Activated CD4-positive, alpha-beta T cell treated with anti-CD3 and anti-CD28 coated beads, Interleukin-2, amount 10 ng/mL, durations not matched to agents 7 days and 5 days (primary cell): ENCODE data around the gene IFIT3. TPM values are rescaled to one million over a fixed set of nuclear protein-coding genes. Genes with fewer than 3 reads are reported as not detected.
A peak's percentile ranks its signal among the peaks of the same experiment; 100 is the strongest.
"Not testable (repeated sequence)": the region's sequence is repeated elsewhere in the genome, so short reads cannot be mapped to it uniquely, and the experiment has no call there.

Source experiments
- CTCF ChIA-PET: fragments of 350-600 bp; sonication (Branson Sonifier 250); formaldehyde crosslinking; loops from one replicate; lab custom pipeline; 2021; ENCODE audit warnings: antibody characterized with exemption; lab: Charles Lee
- POLR2A ChIA-PET: fragments of 350-600 bp; sonication (Branson Sonifier 250); formaldehyde crosslinking; loops from one replicate; lab custom pipeline; 2021; ENCODE audit warnings: antibody characterized with exemption; lab: Charles Lee
- DNase-seq: peaks from one replicate; pipeline ENCODE4 v3.0.0-alpha.2; 2020
- H3K27ac Mint-ChIP-seq: one replicate; pipeline ENCODE4 v1.8.0; 2021; ENCODE audit warnings: mild to moderate bottlenecking, moderate library complexity, mixed read lengths
- H3K27me3 Mint-ChIP-seq: one replicate; pipeline ENCODE4 v1.8.0; 2021; ENCODE audit warnings: mixed read lengths
- H3K36me3 Mint-ChIP-seq: one replicate; pipeline ENCODE4 v1.8.0; 2021; ENCODE audit warnings: low read depth, mixed read lengths
- H3K4me1 Mint-ChIP-seq: one replicate; pipeline ENCODE4 v1.8.0; 2021; ENCODE audit warnings: mixed read lengths
- H3K4me3 Mint-ChIP-seq: one replicate; pipeline ENCODE4 v1.8.0; 2021; ENCODE audit warnings: mild to moderate bottlenecking, moderate library complexity, mixed read lengths
- H3K9me3 Mint-ChIP-seq: one replicate; pipeline ENCODE4 v1.8.0; 2021; ENCODE audit warnings: mixed read lengths
- total RNA-seq, 2 experiments: library from RNA; stranded (reverse); gene quantifications; one replicate each; pipeline ENCODE4 v1.2.3, GENCODE V29; 2021

The IFIT3 gene, protein sequence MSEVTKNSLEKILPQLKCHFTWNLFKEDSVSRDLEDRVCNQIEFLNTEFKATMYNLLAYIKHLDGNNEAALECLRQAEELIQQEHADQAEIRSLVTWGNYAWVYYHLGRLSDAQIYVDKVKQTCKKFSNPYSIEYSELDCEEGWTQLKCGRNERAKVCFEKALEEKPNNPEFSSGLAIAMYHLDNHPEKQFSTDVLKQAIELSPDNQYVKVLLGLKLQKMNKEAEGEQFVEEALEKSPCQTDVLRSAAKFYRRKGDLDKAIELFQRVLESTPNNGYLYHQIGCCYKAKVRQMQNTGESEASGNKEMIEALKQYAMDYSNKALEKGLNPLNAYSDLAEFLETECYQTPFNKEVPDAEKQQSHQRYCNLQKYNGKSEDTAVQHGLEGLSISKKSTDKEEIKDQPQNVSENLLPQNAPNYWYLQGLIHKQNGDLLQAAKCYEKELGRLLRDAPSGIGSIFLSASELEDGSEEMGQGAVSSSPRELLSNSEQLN
- total RNA-seq, result 10 to 100 TPM; 51.1 to 55.4 TPM

DNA sequence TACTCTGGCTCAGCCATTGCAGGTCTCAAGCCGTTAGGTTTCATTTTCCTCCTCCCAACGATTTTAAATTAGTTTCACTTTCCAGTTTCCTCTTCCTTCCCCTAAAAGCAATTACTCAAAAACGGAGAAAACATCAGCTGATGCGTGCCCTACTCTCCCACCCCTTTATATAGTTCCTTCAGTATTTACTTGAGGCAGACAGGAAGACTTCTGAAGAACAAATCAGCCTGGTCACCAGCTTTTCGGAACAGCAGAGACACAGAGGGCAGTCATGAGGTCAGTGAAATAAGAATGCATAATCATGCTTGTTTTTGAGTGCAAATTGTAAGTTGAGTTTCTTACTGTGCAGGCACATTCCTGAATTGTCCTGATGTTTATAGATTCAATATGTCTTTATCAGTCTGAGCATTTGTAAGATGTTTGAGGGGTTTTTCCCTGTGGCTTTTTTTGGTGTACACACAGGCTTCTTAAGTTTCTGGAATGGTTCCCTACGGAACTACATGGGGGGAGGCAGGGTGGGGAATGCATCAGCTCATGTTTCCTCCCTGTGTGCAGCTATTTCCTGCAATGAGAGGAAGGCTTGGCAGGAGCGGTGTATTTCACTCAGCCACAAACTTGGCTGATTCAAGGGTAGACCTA is at the start of gene IFIT3:
IFIT3 (plus strand) TSS at position 195 of the 639 bp plus-strand sequence; CDS start at position 272, 77 bp downstream.
- Mint-ChIP-seq H3K4me1 (peaks cover 61% of the 10 kb centered on the region), H3K9me3 (peaks cover 8% of the 10 kb centered on the region), H3K27ac (peak within 1 kb of the TSS; percentile 86), H3K27me3 (peaks cover 2% of the 10 kb centered on the region), H3K4me3 (peak within 1 kb of the TSS; percentile 82), H3K36me3 (peaks cover 35% of the 10 kb centered on the region)
- DNase-seq, result peak; percentile 42
- ChIA-PET CTCF (interaction anchor here (0.9 to 2.1 kb wide), 3 partner anchors 12 to 54 kb away, joined by 3 to 8 read pairs (median 4); no protein-coding TSS in a partner anchor), POLR2A (interaction anchor here (1.0 to 1.8 kb wide), 3 partner anchors 26 to 86 kb away, joined by 5 to 13 read pairs (median 6); partner anchors contain the start of genes IFIT1, IFIT2 and IFIT5)

DNA sequence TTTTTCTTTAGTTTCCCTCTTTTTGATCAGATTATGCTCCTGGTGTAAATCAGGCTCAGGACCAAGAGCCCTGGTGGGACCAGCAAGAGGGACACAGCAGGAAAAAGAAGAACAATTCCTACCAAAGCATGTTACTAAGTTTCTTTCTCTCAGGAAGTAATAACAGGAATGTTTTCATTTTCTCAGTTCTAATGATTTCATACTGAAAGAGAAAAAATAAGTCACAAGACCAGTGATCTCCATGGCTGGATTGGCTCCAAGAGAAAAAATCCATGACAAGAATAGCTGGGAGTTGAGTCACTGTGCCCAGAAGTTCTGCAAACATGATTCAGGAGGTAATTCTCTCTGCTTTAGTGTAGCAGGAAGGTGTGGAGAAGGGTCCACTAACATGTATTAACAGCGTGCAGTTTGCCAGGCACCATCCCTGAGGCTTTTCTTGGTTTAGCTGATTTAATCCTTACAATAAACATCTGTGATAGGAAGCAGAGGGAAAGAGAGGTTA is 49.7 kb upstream of the IFIT3 start:
- Mint-ChIP-seq H3K4me1 (no peaks in the 10 kb centered on the region), H3K9me3 (no peaks in the 10 kb centered on the region), H3K27me3 (peaks cover 10% of the 10 kb centered on the region), H3K27ac (no peak overlapping the region), H3K4me3 (no peak overlapping the region), H3K36me3 (no peaks in the 10 kb centered on the region)
- ChIA-PET CTCF (interaction anchor here (0.9 kb wide), 1 partner anchor 24 kb away, joined by 3 read pairs; no protein-coding TSS in a partner anchor), POLR2A (no interaction called here)
- DNase-seq, result no peak

DNA sequence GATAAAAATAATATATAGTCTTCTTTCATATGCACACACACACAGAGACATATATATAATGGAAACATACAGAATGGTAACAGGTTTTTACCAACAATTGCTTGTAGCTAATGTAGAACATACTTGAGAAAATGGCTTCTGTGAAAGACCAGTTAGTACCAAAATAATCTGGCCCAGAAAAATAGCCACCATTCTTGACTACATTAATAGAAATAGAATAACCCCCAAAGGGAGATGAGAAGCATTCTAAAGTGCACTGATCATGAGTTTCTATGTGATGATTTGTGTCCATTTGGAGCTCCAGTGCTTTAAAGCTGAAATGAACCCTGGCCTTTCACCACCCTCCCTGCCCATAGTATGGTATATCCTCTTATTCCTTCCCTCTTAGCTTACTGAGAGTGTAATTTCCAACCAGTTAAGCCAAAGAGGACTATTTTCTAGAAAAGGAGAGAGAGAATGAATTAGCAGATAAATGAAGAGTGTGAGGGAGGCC is 48.9 kb upstream of the IFIT3 start:
- Mint-ChIP-seq H3K9me3 (no peaks in the 10 kb centered on the region), H3K4me3 (no peak overlapping the region), H3K36me3 (no peaks in the 10 kb centered on the region), H3K27me3 (peaks cover 9% of the 10 kb centered on the region), H3K4me1 (no peaks in the 10 kb centered on the region), H3K27ac (no peak overlapping the region)
- DNase-seq, result no peak
- ChIA-PET CTCF (interaction anchor here (0.9 kb wide), 1 partner anchor 25 kb away, joined by 3 read pairs; no protein-coding TSS in a partner anchor), POLR2A (no interaction called here)

DNA sequence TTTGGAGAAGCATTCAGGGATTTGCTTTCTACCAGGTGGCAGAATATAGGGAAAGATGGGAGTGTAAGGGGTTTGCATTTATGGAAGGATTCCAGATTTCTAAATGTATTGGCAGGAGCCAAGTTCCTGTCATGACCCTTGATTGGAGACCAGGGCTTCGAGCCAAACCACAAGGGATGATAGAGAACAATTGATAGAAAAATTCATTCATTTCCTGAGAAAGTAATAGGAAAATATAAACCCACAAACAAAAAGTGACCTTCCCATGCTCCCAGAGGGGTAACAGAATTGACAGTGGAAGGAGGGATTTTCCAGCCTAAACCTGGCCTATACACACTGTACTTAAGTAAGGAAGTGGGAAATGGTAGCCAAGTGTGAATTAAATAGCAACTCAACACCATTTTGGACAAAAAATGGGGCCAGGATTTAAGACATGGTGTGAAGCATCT is 48.4 kb upstream of the IFIT3 start:
- POLR2A ChIA-PET, result no interaction called here
- Mint-ChIP-seq H3K36me3 (no peaks in the 10 kb centered on the region), H3K27ac (no peak overlapping the region), H3K9me3 (no peaks in the 10 kb centered on the region), H3K27me3 (peaks cover 9% of the 10 kb centered on the region), H3K4me3 (no peak overlapping the region), H3K4me1 (no peaks in the 10 kb centered on the region)
- CTCF ChIA-PET, result no interaction called here
- DNase-seq, result no peak

DNA sequence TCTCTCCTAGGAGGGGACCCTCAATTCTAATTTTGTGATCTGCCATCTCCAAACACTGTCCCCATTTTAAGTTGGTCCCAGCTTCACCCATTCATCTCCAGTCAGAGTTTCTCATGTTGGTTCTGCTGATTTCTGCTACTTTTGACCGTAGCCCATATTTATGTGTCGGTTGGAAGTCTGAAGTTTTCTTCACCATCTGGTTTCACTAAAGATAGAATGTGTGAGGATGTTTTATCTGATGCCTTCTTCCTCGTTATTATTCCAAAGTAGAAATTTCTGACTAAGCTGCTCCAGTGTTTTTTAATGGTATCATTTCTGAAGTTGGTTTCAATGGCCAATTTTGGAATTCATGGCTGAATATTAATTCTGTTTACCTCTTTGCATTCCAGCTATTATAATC is 47.3 kb upstream of the IFIT3 start:
- H3K9me3 Mint-ChIP-seq, result no peaks in the 10 kb centered on the region
- no peak for DNase-seq
- peaks cover 13% of the 10 kb centered on the region for H3K27me3 Mint-ChIP-seq
- no peaks in the 10 kb centered on the region for H3K36me3 Mint-ChIP-seq
- no peak overlapping the region for H3K4me3 Mint-ChIP-seq
- ChIA-PET CTCF (no interaction called here), POLR2A (no interaction called here)
- no peak overlapping the region for H3K27ac Mint-ChIP-seq
- H3K4me1 Mint-ChIP-seq, result no peaks in the 10 kb centered on the region

DNA sequence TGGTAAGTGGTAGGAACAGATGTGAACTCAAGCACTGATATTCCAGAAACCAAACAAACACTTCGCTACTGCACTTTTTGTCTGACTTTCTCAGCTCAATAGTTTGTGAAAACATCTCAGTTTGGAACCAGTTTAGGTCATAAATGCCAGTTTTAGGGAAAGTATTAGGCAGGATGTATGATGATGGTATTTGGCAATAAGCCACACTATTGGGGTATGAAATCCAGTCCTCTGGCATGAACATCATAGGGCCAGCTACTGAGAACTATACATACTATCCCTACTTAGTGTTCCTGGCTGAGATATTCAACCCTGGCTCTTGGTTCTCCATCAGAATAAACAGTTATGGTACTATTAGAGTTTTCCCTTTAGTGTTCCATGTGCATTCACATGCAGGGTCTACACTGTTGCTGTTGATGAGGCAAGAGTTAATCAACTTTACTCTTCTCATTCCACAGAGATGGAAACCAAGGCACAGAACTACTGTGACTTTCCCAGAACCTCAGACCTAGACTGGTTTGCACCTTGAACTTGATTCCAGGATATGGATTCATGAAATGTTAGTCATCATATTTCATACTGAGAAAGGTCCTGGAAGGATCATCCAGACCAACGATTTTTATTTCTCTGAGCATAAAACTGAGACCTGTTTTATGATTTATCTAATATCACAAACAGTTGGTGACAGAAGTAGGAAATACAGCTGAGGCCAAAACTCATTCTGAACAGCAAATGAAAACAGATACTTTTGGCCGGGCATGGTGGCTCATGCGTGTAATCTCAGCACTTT is 46.0 kb upstream of the IFIT3 start:
- Mint-ChIP-seq H3K36me3 (no peaks in the 10 kb centered on the region), H3K4me3 (no peak overlapping the region), H3K27me3 (peaks cover 20% of the 10 kb centered on the region), H3K4me1 (no peaks in the 10 kb centered on the region), H3K9me3 (no peaks in the 10 kb centered on the region), H3K27ac (no peak overlapping the region)
- DNase-seq, result no peak
- POLR2A ChIA-PET, result no interaction called here
- CTCF ChIA-PET, result interaction anchor here (1.7 kb wide), 1 partner anchor 10 kb away, joined by 4 read pairs; no protein-coding TSS in a partner anchor

DNA sequence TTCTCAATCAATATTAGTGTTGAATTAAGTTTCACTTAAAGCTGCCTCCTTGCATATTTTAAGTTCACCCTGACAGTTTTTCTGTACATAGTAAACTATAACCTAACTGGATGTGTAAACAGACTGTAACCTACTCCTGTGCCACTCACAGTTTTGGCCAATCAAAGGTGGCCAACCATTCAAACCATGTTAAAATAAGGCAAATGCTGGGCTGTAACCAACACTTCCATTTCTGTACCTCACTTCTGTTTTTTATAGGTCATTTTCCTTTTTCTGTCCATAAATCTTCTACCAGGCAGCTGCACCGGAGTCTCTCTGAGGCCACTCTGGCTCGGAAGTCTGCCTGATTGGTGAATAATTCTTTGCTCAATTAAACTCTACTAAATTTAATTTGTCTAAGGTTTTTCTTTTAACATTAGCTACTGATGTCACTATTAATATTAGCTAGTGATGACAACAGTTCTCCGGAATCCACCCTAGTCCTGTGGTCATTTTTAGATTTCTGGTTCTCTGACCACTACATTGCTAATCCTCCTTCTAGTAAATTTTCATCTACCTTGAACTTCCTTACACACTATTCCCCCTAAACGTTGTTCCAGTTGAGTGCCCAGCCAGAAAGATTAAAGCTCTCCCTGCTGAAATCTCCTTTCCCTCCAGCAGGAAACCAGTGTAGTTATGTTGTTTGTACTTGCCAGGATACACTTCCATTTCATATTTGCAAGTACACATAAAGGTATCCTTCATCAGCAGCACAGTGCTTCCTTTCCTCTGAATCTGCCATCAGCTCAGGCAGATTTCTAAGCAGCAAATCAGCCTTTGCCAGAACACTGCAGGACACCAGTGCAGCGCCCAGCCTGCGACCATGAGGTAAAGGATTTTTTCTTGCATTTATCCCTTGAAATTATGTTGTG is 44.5 kb upstream of the IFIT3 start:
- H3K36me3 Mint-ChIP-seq, result no peaks in the 10 kb centered on the region
- H3K9me3 Mint-ChIP-seq, result no peaks in the 10 kb centered on the region
- H3K4me1 Mint-ChIP-seq, result no peaks in the 10 kb centered on the region
- H3K27ac Mint-ChIP-seq, result no peak overlapping the region
- ChIA-PET POLR2A (no interaction called here), CTCF (interaction anchor here (0.6 to 1.7 kb wide), 2 partner anchors 12 to 712 kb away, joined by 3 to 4 read pairs; no protein-coding TSS in a partner anchor)
- peaks cover 20% of the 10 kb centered on the region for H3K27me3 Mint-ChIP-seq
- no peak overlapping the region for H3K4me3 Mint-ChIP-seq
- no peak for DNase-seq

DNA sequence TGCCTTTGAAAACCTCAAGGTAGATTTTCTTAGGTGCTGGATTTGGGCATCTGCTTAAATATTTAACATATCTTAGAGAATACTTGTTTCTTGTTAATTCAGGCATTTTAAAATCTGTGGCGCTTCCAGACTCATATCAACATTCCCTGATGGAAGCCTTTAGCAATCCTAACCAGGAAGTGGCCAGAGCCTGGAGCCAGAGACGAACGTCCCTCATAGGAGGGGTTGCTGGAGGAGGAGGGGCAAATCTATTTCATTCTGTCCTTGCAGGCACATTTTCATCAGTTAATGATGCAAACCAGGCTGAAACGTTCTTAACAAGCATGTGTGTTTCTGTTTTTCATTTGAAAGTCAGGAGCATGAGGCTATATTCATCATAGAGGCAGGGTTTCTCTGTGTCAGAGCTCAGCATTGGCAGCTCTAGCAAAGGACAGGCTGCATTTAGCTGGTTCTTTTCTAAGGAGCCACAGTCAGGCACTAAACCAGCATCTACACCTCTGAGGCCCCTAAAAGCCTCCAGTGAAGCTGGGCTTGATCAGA is 43.8 kb upstream of the IFIT3 start:
- POLR2A ChIA-PET, result no interaction called here
- DNase-seq, result no peak

DNA sequence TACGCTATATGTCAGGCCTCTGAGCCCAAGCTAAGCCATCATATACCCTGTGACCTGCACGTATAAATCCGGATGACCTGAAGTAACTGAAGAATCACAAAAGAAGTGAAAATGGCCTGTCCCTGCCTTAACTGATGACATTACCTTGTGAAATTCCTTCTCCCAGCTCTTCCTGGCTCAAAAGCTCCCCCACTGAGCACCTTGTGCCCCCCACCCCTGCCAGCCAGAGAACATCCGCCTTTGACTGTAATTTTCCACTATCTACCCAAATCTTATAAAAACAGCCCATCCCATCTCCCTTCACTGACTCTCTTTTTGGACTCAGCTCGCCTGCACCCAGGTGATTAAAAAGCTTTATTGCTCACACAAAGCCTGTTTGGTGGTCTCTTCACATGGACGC is 43.1 kb upstream of the IFIT3 start:
- H3K27me3 Mint-ChIP-seq, result peaks cover 20% of the 10 kb centered on the region
- H3K4me3 Mint-ChIP-seq, DNase-seq, H3K36me3 Mint-ChIP-seq, POLR2A ChIA-PET, H3K9me3 Mint-ChIP-seq, H3K4me1 Mint-ChIP-seq, CTCF ChIA-PET, H3K27ac Mint-ChIP-seq: not testable (repeated sequence)

More for the DNA sequence above, 43.8 kb upstream of the IFIT3 start:
- CTCF ChIA-PET, result interaction anchor here (1.7 kb wide), 1 partner anchor 12 kb away, joined by 4 read pairs; no protein-coding TSS in a partner anchor
- Mint-ChIP-seq H3K27ac (no peak overlapping the region), H3K4me3 (no peak overlapping the region), H3K9me3 (no peaks in the 10 kb centered on the region), H3K27me3 (peaks cover 20% of the 10 kb centered on the region), H3K4me1 (no peaks in the 10 kb centered on the region), H3K36me3 (no peaks in the 10 kb centered on the region)

DNA sequence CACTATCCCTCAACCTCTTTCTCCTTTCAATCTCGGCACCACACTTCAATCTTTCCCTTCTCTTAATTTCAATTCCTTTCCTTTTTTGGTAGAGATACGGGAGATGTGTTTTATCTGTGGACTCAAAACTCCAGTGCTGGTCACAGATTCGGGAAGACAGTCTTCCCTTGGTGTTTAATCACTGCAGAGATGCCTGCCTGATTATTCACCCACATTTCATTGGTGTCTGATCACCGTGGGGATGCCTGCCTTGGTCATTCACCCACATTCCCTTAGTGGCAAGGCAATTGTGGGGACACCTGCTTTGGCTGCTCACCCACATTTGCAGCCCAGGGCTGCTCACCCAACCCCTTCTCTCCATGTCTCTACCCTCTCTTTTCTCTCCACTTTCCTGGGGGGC is 42.5 kb upstream of the IFIT3 start:
- H3K4me3 Mint-ChIP-seq, H3K9me3 Mint-ChIP-seq, DNase-seq, CTCF ChIA-PET, POLR2A ChIA-PET, H3K36me3 Mint-ChIP-seq, H3K4me1 Mint-ChIP-seq, H3K27ac Mint-ChIP-seq: not testable (repeated sequence)
- peaks cover 20% of the 10 kb centered on the region for H3K27me3 Mint-ChIP-seq

DNA sequence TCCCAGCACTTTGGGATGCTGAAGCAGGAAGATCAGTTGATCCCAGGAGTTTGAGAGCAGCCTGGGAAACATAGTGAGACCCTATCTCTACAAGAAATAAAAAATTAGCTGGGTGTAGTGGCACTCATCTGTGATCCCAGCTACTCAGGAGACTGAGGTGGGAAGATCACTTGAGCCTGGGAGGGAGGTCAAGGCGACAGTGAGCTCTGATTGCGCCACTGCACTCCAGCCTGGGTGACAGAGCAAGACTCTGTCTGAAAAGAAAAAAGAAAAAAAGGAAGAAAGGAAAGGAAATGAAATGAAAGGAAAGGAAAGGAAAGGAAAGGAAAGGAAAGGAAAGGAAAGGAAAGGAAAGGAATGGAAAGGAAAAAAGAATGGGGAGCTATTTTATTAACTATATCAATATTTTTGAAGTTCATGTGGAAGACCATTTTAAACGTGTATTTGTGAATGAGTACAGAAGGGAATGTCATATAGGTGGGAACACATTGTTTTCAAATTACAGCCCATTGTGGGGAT is 33.0 kb upstream of the IFIT3 start:
- ChIA-PET POLR2A (no interaction called here), CTCF (interaction anchor here (0.6 kb wide), 2 partner anchors 69 to 540 kb away, joined by 3 to 4 read pairs; no protein-coding TSS in a partner anchor)
- peaks cover 14% of the 10 kb centered on the region for H3K36me3 Mint-ChIP-seq
- H3K27ac Mint-ChIP-seq, result no peak overlapping the region
- no peak overlapping the region for H3K4me3 Mint-ChIP-seq
- DNase-seq, result no peak
- peaks cover 6% of the 10 kb centered on the region for H3K27me3 Mint-ChIP-seq
- peaks cover 37% of the 10 kb centered on the region for H3K4me1 Mint-ChIP-seq
- peaks cover 10% of the 10 kb centered on the region for H3K9me3 Mint-ChIP-seq
